HG02840 (cell line): ENCODE measurements around the gene MRPS6.

Experiments used
- ATAC-seq: cut with Tn5 transposase; IDR thresholded peaks from one replicate; pipeline ENCODE4 v1.9.1; 2021; ENCODE audit warnings: mild to moderate bottlenecking, moderate library complexity, moderate number of reproducible peaks; ENCODE audit not compliant: unreplicated experiment, low FRiP score

The MRPS6 gene

DNA sequence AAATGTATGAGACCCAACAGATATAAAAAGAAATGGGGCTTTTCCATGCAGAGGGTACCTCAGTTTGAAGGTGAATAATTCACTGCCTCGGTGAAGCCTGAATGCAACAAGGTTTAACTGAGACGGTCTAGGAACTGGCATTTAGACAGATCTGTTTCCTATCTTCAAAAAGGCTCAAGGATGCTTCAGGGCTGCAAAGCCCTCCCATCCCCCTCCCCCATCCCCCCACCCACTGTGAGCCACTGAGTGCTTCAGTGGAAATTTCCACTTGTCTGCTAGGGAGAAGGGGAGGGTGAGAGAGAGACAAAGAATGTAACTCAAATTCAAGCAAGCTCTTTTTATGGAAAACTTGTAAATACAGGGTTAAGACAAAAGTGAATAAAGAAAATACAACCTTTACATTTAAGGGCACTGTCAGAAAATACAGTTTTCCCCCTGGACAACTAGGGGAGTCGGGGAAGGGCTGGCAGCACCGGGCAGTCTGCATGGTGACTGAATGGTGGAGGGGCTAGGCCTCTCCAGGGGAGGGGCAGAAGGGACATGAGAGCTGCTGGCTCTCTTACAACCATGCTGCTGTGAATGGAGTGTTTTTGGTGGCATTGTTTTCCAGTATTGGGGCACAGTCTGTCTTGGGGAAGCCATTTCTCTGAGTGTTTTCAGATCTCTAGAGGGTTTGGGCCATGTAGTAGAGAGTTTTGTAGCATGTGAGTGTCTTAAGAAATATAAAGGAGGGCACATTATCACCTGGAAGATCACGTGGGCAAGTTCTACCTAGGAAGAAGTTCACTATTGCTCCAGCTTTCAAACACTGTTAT is 56.7 kb downstream of the MRPS6 start:
- ATAC-seq = no peak

DNA sequence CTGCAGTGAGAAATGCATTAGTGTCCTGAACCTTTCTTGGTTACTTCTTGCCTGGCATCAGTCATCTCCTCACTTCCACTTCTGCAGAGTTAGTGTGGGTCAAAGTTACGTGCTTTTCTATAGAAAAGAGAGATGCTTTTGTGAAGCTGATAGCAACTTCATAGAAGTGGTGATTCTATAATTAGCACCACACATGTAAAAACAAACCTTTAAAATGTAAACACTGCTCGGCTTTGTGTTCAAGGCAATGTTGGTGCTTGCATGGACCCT is 57.3 kb downstream of the MRPS6 start:
- ATAC-seq = no peak

DNA sequence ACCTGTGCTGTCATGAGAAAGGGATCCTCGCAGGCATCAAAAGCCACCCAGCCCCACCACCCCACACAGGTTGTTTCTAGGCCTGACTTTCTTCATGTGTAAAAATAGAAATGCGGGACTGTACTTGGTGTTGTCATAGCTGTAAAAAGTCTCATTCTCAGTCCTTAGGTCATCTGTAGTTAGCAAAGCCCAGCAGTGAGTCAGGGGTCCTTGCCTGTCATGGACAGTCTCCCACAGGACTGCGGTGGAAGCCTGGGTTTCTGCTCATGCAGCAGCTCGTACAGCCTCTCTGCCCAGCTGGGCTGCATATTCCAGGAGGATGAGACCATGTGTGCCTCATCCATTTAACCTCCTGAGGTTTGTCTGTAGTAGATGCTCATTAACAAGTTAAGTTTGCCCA is 58.2 kb downstream of the MRPS6 start:
- no peak for ATAC-seq

DNA sequence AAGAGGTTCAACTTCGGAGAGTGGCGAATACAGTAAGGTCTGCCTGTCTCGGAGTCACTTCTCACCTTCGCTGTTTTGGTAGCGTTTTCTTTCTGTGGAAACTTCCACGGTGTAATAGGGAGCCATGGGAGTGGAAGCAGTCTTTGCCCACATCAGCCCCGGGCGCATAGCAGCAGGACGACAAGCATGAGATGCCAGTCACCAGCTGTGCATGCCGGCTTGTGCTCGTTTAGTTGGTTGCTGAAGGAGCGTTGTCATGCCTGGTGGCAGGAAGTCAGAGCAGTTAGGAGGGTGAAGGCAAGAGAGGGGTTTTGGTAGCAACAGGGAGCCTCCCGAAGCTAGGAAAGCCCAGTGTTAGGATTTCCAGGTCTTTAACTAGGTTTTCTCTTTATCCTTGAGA is 58.8 kb downstream of the MRPS6 start:
- ATAC-seq = no peak

DNA sequence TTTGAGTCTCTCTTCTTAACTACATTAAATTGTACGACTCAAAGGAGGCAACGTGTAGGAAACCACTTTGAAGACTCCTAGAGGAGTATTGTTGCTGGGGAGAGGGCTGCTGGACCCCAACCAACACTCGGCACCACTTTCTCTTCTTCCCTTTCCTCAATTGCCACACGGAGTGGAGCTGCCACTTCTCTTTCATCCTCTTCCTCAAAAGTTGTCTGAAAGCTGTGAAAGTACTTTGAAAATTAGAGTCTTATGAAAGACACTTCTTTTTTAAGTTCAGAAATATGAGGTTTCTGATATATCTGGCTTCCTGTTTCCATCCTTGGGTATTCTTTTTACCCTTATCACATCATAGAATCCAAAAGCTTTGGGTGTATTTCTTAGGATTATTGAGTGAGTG is 59.5 kb downstream of the MRPS6 start:
- no peak for ATAC-seq

DNA sequence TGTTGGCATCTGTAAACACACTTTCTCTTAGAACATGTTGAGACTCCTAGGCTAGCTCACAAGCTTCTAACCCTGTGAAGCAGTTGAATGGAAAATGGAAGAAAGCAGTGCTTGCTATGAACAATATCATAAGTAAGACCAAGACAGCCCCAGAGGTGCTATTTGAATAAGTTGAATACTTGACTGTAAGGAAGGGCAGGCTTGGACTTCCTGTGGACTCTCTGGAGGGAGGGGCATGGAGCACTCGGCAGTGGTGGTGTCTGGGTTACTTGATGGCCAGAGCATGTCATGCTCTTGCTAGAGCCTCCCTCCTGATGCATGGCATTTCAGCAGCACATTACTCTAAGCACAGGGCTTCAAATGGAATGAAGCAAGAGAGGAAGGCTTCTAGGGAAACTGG is 60.0 kb downstream of the MRPS6 start:
- no peak for ATAC-seq

DNA sequence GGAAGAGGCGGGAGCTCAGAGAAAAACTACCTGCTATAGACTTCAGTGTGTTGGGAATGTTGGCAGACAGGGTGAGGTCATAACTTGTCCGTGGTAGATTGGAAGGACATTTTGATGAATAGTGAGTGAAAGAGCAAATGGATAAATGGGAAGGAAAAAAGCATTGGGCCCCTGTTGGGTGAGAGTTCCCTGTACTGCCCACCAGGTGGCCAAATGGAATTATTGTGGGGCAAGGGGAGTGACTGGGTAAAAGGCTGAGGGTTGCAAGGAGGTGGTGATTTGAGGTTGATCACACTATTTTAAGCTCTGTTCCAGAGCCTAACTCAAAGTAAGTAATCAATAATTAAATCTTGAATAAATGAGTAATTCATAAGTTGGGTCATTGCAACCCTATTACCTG is 60.4 kb downstream of the MRPS6 start:
- ATAC-seq = no peak

DNA sequence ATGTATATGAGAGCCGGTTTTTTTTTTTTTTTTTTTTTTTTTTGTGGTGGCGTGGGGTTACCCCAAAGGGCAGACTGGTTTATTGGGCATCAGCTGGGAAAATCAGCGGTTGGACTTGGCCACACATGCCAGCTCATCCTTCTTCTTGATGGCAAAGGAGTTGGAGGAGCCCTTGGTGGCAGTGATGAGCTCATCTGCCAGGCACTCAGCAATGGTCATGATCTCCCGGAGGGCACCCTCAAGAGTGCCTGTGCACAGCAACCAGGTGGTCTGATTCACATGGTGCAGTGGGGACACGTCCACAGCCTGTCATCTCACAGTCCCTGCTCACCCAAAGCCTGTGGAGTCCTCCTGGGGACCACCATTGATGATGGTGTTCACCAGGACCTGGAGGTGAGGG is 62.0 kb downstream of the MRPS6 start:
- no peak for ATAC-seq

DNA sequence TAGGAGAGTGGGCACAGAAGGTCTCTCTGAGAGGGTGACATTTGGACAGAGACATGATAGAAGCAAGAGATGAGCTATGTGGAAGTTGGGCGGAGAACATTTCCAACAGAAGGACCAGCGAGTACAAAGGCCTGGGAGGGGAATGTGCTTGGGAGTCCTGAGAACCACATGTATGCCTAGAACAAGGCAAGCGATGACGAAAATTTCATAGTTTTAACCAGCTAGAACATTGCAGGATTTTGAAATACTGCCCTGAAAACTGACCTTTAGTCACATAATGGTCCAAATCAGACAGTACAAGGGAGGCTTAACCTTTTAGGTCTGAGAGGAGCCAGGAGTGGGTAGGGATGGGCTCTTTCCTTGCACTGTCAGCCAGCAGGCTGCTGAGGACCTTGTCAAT is 68.0 kb downstream of the MRPS6 start:
- no peak for ATAC-seq

DNA sequence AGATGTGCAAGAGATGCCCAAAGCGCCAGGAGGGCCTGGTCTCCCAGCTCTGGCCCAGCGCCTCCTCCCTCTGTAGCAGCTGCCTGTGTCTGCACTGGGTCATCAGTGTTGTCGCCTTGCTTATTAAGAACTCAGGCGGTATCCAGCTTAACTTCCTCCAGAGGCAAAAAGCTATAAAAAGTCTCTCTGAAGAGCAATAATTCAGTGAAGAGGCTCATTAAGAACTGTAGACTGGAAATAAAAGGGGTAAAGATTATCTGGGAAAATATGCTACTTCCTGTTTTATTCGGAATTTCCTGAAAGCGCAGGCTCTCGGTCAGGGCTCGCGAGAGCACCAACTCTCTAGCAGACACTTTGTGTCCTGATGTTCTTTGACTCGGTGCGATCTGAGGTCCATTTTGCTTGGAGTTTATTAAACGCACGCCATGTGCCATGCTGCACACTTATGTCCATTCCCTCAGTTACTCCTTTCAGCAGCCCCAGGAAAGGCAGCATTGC is 70.4 kb downstream of the MRPS6 start:
- no peak for ATAC-seq

DNA sequence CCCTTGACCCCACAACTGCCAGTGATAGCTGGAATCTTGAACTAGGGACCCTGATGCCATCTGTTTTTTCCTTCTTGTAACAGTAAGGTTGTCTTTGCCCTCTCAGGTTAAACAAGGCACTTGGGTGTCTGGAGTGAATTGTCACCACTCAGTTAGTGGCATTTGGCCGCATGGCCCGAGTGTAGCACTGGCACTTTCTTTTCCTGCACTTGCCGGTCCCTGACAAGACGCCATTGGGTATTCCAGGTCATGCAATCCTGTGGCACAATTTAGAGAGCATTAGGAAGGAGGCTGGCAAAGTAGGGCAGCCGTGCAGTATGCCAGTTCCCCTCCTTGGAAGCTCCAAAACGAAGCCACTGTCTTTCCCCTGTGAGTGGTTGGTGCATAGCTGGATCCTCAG is 70.8 kb downstream of the MRPS6 start:
- ATAC-seq = no peak

DNA sequence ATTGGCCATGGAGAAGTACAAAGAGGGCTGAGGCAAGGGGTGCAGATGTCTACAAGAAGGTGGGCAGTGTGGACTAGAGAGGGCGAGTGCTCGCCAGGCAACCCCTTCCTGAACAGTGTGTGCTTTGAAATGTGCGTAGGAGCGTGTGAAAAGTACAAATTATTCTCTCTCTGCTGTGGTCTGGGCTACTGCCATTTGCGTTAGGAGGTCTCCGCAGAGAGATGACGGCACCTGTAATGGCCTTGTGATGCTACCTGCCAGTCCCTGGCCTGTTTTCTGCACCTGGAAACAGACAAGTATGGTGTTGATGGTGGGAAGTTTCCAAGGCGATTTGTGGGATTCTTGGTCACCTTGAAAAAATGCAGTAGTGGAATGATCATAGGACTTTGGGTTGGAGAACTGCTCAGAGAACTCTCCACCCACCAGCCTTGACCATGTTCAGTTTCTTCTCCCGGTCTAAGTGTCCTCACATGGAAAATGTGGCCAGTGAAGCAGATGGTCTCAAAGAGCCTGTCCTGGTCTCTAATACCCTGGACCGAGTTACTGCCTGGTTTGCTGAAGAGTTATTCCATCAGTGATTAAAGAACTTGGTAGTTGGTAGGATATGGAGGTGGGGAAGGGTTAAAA is 74.5 kb downstream of the MRPS6 start:
- no peak for ATAC-seq

DNA sequence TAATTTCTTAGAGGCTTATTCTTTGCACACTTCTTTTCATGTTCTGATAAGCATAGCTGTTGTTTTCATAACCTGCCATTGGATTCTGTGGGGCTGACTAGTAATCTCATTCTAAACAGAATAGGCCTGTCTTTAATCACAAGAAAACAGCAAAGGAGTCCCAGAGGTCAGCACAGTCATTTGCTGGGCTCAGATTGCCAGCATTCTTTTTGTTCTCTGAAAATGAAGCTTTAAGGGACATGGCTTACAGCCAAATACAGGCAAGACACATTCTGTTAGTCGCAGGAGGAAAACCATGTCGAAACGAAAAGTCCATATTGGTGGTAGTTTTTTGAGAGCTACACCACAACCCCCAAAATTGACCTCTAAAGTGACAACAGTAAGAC is 75.0 kb downstream of the MRPS6 start:
- no peak for ATAC-seq

DNA sequence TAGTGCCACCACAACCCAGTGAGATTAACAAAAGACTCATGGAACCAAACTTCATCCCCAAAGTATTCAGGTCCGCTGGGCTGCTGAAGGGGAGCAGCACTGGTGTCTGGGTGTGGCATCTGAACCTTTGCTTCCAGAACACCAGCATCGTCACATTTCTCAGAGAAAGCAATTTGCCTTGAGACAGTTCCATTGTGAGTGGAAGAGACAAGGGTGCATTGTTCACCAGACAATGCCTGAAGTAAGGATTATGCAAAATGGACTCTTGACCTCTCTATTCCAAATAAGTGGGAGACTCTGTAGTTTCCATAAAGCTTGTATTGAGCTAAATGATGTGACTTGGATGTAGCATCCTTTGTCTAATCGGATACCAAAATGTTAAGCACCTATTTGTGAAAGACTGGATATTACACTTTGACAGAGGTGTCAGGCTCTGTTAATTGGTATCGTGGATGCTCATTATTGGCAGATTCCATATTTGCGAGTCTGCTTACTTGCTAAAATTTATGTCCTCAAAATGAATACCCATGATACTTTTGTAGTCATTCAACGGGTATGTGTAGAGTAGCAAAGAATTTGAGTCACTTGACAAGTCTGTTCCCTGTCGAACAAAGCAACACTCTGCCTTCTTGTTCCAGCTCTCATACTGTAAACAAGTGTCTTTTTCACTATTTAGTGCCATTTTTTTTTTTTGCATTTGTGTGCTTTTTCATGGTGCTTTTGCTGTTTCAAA is 75.6 kb downstream of the MRPS6 start:
- no peak for ATAC-seq

DNA sequence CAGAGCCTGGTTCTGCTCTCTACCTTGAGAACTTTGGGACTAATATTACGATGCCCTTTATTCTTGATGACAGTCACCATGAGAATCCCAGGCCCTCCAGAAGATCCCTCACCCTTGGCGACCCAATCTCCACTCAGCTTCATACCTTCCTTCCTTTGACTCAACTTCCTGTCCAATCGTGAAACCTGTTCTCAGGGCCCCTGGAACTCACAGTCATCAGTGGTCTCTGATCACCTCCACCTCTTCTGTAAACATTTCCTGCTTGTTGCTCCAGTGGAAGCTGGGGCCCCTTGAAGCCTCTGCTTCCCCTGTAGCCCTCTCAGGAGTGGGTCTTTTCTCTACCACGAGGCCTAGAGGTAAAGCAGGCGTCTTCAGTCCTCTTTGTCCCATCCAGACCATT is 79.1 kb downstream of the MRPS6 start:
- ATAC-seq = no peak

DNA sequence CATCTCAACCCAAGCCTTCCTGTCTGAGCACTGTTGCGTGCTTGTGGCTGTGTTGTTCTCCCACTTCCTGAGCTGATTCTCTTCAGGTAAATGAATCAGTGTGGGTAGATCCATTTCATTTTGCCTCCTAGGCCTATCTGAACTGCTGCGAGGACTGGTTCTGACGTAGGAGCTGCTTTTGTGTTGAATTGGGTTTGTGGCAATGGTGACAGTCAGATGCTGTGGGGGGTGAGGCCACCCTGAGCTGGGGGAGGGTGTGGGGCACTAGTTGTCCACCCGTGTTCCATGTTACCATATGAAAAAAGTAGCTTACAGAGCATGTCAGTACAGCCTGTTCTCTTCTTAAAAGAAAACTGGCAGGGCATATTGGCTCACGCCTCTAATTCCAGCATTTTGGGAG is 81.5 kb downstream of the MRPS6 start:
- ATAC-seq = no peak

DNA sequence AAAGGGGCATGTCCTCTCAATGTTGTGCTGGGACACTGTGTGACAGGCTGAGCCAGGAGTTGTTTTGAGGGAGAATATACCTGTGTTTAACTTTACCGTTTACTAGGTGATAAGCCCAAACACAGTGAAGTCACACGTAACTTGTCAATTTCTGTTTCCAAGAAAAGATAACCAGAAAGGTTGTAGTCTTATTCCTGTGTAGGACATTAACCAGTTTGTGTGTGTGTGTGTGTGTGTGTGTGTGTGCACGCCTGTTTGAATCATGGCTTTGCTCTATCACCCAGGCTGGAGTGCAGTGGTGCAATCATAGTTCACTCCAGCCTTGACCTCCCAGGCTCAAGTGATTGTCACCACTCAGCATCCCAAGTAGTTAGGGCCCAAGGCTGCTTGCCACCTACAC is 83.6 kb downstream of the MRPS6 start:
- no peak for ATAC-seq

DNA sequence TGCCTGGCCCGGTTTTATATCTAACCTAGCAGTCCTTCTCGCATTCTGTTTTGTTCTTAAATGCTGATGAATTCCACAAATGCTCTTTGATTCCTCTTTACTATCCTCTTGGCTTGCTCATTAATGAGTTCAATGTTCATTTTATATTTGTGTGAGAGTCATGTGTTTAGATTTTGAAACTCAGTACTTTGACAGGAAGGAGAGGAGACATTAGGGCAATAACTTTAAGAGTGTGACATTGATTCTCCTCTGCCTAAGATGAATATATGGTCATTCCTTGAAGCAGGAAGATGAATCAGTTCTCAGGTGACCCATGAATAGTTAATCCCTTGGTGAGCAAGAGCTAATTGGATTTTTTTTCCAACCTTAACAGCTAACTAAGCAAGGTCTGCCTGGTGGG is 84.1 kb downstream of the MRPS6 start:
- no peak for ATAC-seq

DNA sequence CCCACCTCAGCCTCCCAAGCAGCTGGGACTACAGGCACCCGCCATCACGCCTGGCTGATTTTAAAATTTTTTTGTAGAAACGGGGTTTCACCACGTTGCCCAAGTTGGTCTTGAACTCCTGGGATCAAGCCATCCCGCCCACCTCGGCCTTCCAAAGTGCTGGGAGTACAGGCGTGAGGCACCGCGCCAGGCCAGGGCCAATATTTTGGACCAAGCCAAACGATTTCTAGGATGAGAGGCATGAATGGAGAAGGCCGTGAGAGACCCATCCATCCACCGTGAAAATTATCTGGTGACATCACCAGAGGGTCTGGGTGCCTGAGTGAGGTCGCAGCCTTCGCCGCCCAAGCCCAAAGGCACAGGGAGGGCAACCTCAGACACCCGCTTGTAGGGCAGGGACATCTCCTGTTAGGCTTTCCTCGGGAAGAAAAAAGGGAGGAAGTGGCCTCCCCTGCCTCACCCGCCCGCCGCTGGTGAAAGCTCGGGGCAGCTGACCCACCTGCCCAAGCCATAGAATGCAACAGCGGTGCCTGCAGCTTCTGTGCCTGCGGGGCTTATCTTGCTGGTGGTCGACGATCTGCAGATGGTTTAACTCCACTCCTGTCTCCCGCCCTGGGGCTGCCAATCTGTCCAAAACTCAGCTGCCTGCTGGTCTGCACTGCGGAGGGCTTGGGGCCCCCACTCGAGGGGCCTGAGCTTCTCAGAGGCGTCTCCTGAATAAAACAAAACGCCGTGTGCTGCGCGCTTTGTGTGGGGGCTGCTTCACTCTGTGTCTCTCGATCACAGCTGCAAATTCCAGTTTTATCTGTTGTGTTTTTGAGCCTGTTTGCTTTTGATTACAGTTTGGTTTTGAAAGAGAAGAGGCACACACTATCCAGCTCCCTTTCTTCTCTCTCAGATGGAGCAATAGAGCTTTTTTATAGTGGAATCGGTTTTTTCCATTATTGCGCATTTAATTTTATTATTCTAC is 85.8 kb downstream of the MRPS6 start:
- no peak for ATAC-seq

DNA sequence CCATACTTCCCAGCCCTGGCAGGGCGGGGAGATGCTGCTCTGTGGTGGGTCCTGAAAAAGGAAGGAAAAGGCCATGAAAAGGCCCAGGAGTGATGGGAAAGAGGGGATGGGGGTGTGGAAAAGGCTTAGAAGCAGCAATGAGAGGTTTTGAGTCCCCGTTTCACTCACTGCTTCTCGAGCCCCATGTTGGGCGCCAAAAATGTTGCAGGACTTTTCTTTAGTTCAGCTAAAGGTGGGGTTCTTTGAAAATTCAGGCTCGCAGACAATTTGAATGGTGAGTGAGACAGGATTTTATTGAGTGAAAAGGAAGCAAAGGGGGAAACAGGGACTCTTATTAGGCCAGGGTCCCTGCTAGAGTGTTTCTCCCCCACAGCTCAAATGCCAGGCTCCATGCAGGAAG is 93.1 kb downstream of the MRPS6 start:
- ATAC-seq = no peak

DNA sequence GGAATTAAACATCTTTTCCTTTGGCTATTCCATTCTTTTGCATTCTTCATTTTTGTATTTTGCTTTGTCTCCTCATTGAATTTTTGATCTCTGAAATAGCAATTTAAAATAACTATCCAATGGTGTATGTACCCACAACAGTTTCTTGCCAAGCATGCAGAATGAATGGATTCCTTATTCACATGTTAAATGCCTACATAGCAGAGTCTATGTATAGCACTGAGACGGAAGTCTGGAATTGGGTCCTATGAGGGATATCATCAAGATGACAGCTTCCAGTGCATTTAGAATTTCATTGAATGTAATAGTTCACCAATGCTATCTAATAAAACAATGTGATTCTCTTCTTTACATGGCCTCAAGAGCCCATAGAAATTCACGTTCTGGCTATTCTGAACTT is 97.5 kb downstream of the MRPS6 start:
- no peak for ATAC-seq
